IPS-18a (cell line): ENCODE measurements around the gene SELENOM.

Source experiments
- H3K27ac ChIP-seq: one replicate; pipeline ENCODE4 v1.5.1; 2013; ENCODE audit warnings: low read length
- H3K27me3 ChIP-seq: one replicate; pipeline ENCODE4 v1.6.1; 2013; ENCODE audit warnings: mild to moderate bottlenecking, low read length; ENCODE audit not compliant: control insufficient read depth, insufficient read depth
- H3K36me3 ChIP-seq: one replicate; pipeline ENCODE4 v1.6.1; 2013; ENCODE audit warnings: low read depth, low read length; ENCODE audit not compliant: control insufficient read depth
- H3K4me1 ChIP-seq: one replicate; pipeline ENCODE4 v1.6.1; 2013; ENCODE audit warnings: low read depth, low read length; ENCODE audit not compliant: control insufficient read depth
- H3K4me3 ChIP-seq: one replicate; pipeline ENCODE4 v1.5.1; 2013; ENCODE audit warnings: low read length
- H3K9ac ChIP-seq: one replicate; pipeline ENCODE4 v1.6.1; 2013; ENCODE audit warnings: mild to moderate bottlenecking, low read length, moderate library complexity
- H3K9me3 ChIP-seq: one replicate; pipeline ENCODE4 v1.6.1; 2013; ENCODE audit warnings: low read depth, low read length; ENCODE audit not compliant: control insufficient read depth

Gene SELENOM

DNA sequence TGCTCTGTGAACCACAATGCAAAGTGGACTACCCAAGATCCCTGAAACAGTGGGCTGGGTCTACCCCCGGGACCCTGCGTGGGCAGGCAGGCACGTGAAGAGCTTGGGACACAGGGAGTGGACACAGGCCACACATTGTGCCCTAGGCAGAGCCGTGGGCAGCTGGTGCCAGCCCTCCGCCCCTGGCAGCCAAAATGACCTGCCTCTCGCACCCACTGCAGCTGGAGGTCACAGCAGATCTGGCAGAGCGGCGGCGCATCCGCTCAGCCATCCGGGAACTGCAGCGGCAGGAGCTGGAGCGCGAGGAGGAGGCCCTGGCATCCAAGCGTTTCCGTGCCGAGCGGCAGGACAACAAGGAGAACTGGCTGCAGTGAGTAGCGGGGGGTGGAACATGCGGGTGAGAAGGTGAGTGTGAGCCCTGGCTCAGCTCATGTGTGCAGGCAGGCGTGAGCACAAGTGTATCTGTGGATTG is 19.6 kb downstream of the SELENOM start:
- Histone ChIP-seq H3K9ac (no peak overlapping the region), H3K36me3 (no peaks in the 10 kb centered on the region), H3K4me3 (no peak overlapping the region), H3K4me1 (peaks cover 17% of the 10 kb centered on the region), H3K9me3 (no peaks in the 10 kb centered on the region), H3K27ac (no peak overlapping the region), H3K27me3 (no peaks in the 10 kb centered on the region)

DNA sequence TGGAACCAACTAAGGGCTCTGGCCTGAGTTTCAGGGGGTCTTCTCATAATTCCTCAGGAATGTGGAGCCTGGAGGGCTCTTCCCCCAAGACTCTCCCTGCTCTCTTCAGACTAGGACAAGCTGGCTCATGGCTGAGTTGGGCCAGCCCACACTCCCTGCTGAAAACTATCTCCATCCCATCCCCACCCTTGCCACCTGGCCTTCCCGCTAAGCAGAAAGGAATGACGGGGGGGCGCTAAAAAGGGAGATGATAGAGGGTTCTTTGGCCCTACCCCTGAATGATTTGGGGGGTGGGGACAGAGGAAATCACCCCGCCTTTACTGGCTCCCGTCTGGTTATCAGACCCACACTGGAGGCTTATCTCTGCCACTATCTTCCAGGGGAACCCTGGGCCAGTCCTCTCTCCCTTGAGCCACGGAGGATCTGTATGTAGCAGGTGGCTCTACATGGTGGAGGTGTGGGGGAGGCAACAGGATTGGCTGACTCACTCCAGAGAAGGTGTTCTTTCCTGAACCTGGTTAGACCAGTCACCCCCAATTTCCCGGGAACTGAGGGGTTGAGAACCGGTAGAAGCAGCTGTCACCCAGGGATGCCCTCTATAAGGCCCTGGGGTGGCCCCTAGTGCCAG is 20.6 kb downstream of the SELENOM start:
- peaks cover 18% of the 10 kb centered on the region for H3K4me1 ChIP-seq
- H3K4me3 ChIP-seq, result no peak overlapping the region
- H3K9me3 ChIP-seq, result no peaks in the 10 kb centered on the region
- H3K27ac ChIP-seq, result no peak overlapping the region
- H3K27me3 ChIP-seq, result peaks cover 6% of the 10 kb centered on the region
- H3K36me3 ChIP-seq, result no peaks in the 10 kb centered on the region
- no peak overlapping the region for H3K9ac ChIP-seq

DNA sequence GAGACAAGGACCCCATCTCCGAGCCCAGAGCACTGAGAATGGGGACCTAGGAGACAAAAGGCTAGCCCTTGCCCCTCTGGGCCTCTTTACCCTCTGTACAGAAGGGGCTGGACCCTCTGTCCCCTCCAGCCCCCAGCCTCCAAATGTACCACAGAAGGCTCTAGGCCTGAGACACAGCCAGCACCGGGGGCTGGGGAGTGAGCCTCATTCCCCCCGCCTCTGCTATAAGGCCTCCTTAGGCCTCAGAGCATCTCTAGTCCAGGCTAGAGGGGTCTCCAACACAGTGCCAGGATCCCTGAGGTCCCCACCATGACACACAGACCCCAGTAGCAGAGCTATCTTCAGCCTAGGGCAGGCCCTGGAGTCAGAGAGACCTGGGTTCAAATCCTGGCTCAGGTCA is 21.4 kb downstream of the SELENOM start:
- Histone ChIP-seq H3K9ac (peak overlapping the region; percentile 87), H3K4me3 (peak overlapping the region; percentile 74)

DNA sequence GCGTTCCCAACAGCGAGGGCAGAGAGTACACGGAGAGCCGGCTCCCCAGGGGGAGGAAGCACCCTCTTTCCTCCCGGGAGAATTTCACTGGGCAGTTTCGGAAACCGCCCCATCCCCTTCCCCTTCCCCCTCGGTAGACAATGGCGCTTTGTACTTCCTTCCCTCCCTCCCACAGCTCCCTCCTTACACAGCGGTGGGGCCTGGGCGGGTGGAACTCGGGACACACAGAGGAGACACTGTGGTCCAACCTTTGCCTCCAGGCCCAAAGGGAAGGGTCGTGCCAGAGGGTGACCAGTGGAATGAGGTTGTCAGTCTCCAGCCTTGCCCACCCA is 21.9 kb downstream of the SELENOM start:
- Histone ChIP-seq H3K9me3 (no peaks in the 10 kb centered on the region), H3K9ac (peak overlapping the region; percentile 87), H3K4me3 (peak overlapping the region; percentile 74), H3K36me3 (no peaks in the 10 kb centered on the region), H3K27me3 (peaks cover 11% of the 10 kb centered on the region), H3K27ac (no peak overlapping the region), H3K4me1 (peaks cover 23% of the 10 kb centered on the region)

More for the DNA sequence above, 21.4 kb downstream of the SELENOM start:
- H3K36me3 ChIP-seq, result no peaks in the 10 kb centered on the region
- no peaks in the 10 kb centered on the region for H3K9me3 ChIP-seq
- H3K27ac ChIP-seq, result no peak overlapping the region
- peaks cover 23% of the 10 kb centered on the region for H3K4me1 ChIP-seq
- peaks cover 11% of the 10 kb centered on the region for H3K27me3 ChIP-seq

DNA sequence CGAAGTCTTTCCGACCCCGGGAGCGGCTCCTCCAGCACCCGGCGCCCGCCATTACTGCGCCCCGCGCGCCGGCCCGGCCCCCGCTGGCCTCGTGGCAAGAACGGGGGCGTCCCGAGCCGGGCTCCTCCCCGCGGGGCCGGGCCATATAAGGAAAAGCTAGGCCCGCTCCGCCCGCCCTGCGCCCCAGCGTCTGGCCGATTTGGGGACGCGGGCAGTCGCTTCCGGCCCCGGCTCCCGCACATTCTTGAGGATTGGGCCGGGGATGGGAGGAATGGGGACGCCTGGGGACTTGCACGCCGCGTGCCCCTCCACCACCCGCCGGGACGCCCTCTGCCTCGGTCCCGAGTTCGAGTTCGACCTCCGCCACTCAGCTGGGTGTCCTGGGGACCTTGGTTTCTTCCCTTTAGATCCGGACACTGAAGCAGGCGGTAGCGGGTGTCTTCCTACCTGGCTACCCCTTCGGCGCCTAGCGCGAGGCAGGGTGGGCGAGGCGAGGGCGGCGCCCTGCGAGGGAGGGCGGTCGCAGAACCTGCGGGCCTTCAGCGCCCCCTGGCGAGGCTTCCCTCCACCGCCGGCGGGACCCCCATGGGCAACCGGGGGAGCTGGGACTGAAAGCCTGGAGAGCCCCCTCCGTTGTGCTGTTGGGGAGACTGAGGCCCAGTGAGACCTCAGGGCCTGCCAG is 22.4 kb downstream of the SELENOM start:
- Histone ChIP-seq H3K4me3 (peak overlapping the region; percentile 74), H3K27me3 (peaks cover 11% of the 10 kb centered on the region), H3K4me1 (peaks cover 23% of the 10 kb centered on the region), H3K9me3 (no peaks in the 10 kb centered on the region), H3K36me3 (no peaks in the 10 kb centered on the region), H3K9ac (peak overlapping the region; percentile 87), H3K27ac (peak overlapping the region; percentile 14)

DNA sequence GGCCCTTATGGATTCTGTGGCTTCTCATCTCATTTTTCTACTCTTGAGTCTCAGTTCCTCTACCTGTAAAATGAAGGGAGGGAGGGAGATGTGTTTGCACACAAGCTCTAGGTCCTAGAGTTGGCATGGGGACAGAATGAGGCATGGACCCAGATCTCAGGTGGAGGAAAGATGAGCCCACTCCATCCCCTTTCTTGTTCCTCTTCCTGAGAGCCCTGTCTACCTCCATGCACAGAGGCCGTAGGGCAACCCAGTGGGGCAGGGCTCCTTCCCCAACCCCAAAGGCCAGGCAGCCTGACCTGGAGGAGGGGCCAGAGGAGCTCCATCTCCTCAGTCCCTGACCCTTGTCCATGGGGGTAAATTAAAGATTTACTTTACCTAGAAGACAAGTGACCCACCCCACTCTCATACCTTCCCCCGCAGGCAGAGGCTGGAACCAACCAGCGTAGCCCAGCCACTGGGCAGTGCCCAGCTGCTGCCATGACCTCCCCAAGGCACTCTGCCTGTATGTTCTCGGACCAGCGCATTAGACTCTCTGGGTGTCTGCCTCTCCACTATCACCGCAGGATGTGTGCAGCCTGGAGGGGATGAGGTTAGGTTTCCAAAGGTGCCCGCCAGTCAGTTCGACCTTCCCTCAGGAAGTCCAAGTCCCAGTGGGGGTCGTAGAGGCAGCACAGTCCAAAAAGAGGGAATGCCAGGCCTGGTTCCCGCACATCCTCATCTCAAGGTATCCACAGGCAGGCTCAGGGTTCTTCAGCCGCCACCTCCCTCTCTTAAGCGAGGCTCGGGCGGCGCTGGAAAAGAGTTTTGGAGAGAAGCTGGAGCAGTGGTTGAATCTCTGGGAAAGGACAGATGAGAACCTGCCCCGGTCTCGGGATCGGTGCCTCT is 23.2 kb downstream of the SELENOM start:
- Histone ChIP-seq H3K27me3 (peaks cover 11% of the 10 kb centered on the region), H3K27ac (peak overlapping the region; percentile 14), H3K4me3 (peak overlapping the region; percentile 74), H3K36me3 (no peaks in the 10 kb centered on the region), H3K9ac (peak overlapping the region; percentile 87), H3K4me1 (peaks cover 23% of the 10 kb centered on the region), H3K9me3 (no peaks in the 10 kb centered on the region)

DNA sequence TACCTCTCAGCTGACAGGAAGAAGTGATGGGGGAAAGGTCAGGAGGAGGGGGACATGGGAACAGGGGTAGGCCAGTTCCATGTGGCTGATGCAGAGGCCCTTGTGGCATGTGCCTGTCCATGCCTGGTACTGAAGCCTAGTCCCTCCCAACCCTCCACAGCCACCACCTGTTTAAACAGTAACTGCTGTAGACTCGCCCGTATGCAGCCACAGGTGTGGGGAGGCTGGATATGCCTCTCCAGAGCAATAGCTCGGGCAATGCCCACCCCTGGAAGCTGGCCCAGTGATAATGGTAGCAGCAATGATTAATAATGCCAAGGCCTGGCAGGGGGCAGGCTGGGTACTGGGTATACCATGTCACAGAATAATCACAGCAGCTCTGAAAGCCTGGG is 24.0 kb downstream of the SELENOM start:
- H3K4me3 ChIP-seq, result peak overlapping the region; percentile 74
- no peak overlapping the region for H3K9ac ChIP-seq
- no peaks in the 10 kb centered on the region for H3K36me3 ChIP-seq
- H3K4me1 ChIP-seq, result peaks cover 23% of the 10 kb centered on the region
- peaks cover 11% of the 10 kb centered on the region for H3K27me3 ChIP-seq
- H3K9me3 ChIP-seq, result no peaks in the 10 kb centered on the region
- no peak overlapping the region for H3K27ac ChIP-seq

DNA sequence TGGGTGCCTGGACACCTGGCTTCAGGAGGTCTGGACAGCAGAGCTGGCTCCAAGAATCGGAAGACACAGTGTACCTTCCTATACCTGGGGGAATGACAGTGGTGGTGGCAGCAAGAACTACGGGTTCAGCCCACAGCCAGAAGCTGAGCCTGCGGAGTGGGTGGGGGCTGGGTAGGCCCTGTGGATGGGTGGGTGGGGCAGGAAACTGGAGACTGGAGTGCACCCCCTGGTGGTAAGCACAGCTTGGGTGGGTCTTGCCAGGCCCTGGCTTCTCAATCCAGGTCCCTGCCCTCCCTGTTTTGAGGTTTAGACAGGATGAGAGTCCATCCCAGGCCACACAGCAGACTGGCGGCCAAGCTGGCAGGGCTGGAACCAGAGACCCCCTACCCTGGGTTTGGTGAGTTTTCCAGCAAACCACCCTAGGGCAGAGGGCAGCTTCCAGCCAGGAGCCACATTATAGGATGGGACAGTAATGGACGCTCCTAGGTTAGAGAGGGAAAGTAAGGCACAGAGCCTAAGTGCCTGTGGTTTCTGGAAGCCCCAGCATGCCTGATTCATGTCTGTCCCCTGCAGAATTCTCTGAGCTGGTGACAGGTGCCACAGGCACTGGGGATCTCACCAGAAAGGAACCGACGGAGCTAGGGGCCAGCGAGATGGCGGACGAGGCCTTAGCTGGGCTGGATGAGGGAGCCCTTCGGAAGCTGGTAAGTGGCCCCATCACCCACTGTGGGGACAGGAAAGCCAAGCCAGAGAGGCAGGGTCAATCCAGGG is 24.6 kb downstream of the SELENOM start:
- H3K9me3 ChIP-seq, result no peaks in the 10 kb centered on the region
- peaks cover 23% of the 10 kb centered on the region for H3K4me1 ChIP-seq
- H3K27me3 ChIP-seq, result peaks cover 11% of the 10 kb centered on the region
- H3K9ac ChIP-seq, result no peak overlapping the region
- no peak overlapping the region for H3K27ac ChIP-seq
- no peak overlapping the region for H3K4me3 ChIP-seq
- H3K36me3 ChIP-seq, result no peaks in the 10 kb centered on the region

DNA sequence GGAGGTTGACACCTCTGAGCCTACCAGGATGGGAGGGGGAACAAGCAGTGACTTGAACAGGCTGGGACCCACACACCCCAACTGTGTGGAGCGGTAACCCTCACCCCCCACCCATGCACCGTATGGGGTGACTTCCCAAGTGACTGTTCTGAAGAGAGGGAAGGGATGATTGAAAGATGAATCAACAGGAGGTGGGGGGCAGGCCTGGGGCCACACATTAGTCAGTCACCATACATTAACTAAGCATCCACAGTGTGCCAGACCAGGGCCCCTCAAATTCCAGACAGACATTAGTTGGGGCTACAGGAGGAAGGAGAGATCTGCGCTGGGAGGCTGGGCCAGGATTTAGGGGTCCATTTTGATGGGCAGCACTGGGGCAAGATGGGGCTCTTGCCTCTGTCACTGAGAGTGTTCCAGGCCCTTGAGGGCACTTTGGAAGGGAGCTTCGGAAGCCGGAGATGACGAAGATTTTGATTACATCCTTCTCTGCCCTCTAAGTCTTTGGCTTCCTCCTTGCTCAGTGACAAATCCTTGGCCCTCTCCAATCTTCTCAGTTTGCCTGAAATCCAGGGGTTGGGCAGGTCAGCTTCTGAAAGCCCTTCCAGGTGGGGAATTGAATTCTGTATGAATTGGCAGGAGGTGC is 25.3 kb downstream of the SELENOM start:
- H3K4me3 ChIP-seq, result no peak overlapping the region
- no peaks in the 10 kb centered on the region for H3K9me3 ChIP-seq
- no peaks in the 10 kb centered on the region for H3K36me3 ChIP-seq
- H3K27ac ChIP-seq, result no peak overlapping the region
- H3K27me3 ChIP-seq, result peaks cover 11% of the 10 kb centered on the region
- H3K4me1 ChIP-seq, result peaks cover 23% of the 10 kb centered on the region
- H3K9ac ChIP-seq, result no peak overlapping the region

DNA sequence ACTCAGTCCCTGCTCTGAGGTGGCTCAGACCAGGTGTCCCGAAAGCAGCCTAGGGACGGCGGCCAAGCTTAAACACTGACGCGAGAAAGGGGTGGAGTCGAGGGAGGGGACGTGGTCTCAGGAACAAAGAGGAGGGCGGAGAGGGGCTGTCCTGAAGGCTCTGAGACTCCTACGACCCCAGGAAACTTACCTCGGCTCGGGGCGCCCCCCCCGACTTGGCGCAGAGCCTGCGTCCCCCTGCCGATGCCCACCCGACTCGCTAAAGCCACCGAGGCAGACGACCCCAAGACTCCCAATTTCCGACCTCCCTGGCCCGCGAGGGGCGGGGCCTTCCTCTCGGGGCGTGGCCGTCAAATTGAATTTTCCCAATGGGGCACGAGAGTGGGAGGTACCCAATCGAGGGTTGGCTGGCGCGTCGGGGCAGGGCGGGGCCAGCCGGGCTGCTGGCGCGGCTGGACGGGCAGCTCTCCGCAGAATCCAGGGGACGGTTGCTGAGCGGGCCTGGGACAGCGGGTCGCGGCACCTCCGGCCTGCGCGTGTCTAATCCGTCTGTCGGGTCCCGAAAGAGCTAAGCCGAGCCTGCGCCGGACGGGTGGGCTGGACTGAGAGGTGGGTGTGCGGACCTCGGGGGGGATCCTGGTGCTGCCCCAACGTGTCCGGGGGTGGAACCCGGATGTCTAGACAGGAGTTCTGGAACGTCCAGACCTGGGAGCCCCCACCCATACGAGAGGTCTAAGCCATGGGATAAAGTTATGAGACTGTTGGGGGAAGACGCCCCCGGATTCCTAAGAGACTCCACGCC is 26.3 kb downstream of the SELENOM start, which contains the start of gene SMTN:
TSS of gene SMTN (plus strand) at position 471 of the 802 bp plus-strand sequence. CDS start 1,941 bp downstream, outside the sequence.
- peak within 1 kb of the TSS; percentile 73 for H3K9ac ChIP-seq
- H3K9me3 ChIP-seq, result no peaks in the 10 kb centered on the region
- peak within 1 kb of the TSS; percentile 59 for H3K4me3 ChIP-seq
- H3K4me1 ChIP-seq, result peaks cover 23% of the 10 kb centered on the region
- peaks cover 11% of the 10 kb centered on the region for H3K27me3 ChIP-seq
- H3K36me3 ChIP-seq, result no peaks in the 10 kb centered on the region
- H3K27ac ChIP-seq, result peak within 1 kb of the TSS; percentile 33
